GM23338 (cell line): ENCODE measurements around the gene EPHB2. TPM values are rescaled to one million over a fixed set of nuclear protein-coding genes. Genes with fewer than 3 reads are reported as not detected.
A peak's percentile ranks its signal among the peaks of the same experiment; 100 is the strongest.
"Not testable (repeated sequence)": the region's sequence is repeated elsewhere in the genome, so short reads cannot be mapped to it uniquely, and the experiment has no call there.

Experiments
- ATAC-seq: fragments of 200-7000 bp; cut with Tn5 transposase; 3 replicates; pipeline ENCODE4 v1.9.1; 2020
- DNase-seq: peaks from one replicate; pipeline ENCODE4 v3.0.0-alpha.2; 2015; ENCODE audit warnings: low spot score
- H2AFZ ChIP-seq: fragments of 200-600 bp; sonication (generic); 2 replicates; pipeline ENCODE4 v1.8.0; 2016; ENCODE audit warnings: antibody characterized with exemption, mild to moderate bottlenecking, moderate library complexity
- H3F3A ChIP-seq: fragments of 200-600 bp; sonication (generic); replicated peaks from 2 replicates; pipeline ENCODE4 v1.8.0; 2017; ENCODE audit warnings: antibody characterized with exemption, mixed run types, low read depth
- H3K27ac ChIP-seq: fragments of 200-600 bp; sonication (generic); 2 replicates; pipeline ENCODE4 v1.6.1; 2016; ENCODE audit warnings: low read depth
- H3K27me3 ChIP-seq: fragments of 200-600 bp; sonication (generic); 2 replicates; pipeline ENCODE4 v1.8.0; 2016; ENCODE audit warnings: mild to moderate bottlenecking, mixed run types, moderate library complexity; ENCODE audit not compliant: insufficient read depth
- H3K36me3 ChIP-seq: fragments of 200-600 bp; sonication (generic); 2 replicates; pipeline ENCODE4 v1.8.0; 2016; ENCODE audit warnings: mild to moderate bottlenecking; ENCODE audit not compliant: insufficient read depth
- H3K4me1 ChIP-seq: fragments of 200-600 bp; sonication (generic); 2 replicates; pipeline ENCODE4 v1.8.0; 2016; ENCODE audit warnings: mild to moderate bottlenecking, moderate library complexity; ENCODE audit not compliant: insufficient read depth
- H3K4me2 ChIP-seq: fragments of 200-600 bp; sonication (generic); 2 replicates; pipeline ENCODE4 v1.7.1; 2017; ENCODE audit warnings: mixed run types
- H3K4me3 ChIP-seq: fragments of 200-600 bp; sonication (generic); 2 replicates; pipeline ENCODE4 v1.6.1; 2016; ENCODE audit warnings: mixed run types
- H3K79me2 ChIP-seq: fragments of 200-600 bp; sonication (generic); replicated peaks from 2 replicates; pipeline ENCODE4 v1.8.0; 2017; ENCODE audit warnings: mild to moderate bottlenecking; ENCODE audit not compliant: insufficient read depth
- H3K9me2 ChIP-seq: fragments of 200-600 bp; sonication (generic); 2 replicates; pipeline ENCODE4 v1.8.0; 2017; ENCODE audit not compliant: insufficient read depth
- H4K20me1 ChIP-seq: fragments of 200-600 bp; sonication (generic); replicated peaks from 2 replicates; pipeline ENCODE4 v1.8.0; 2017; ENCODE audit warnings: mild to moderate bottlenecking; ENCODE audit not compliant: insufficient read depth
- H3K27ac Mint-ChIP-seq: 2 replicates; pipeline ENCODE4 v1.8.0; 2020; ENCODE audit warnings: inconsistent platforms, mild to moderate bottlenecking, moderate library complexity, mixed read lengths
- H3K27me3 Mint-ChIP-seq: 3 replicates; pipeline ENCODE4 v1.8.0; 2022; ENCODE audit warnings: low read depth, mild to moderate bottlenecking, moderate library complexity, mixed read lengths, inconsistent platforms; ENCODE audit not compliant: insufficient read depth, poor library complexity
- H3K36me3 Mint-ChIP-seq: 3 replicates; pipeline ENCODE4 v1.8.0; 2021; ENCODE audit warnings: low read depth, mild to moderate bottlenecking, inconsistent platforms, moderate library complexity, mixed read lengths
- H3K4me1 Mint-ChIP-seq: 3 replicates; pipeline ENCODE4 v1.8.0; 2020; ENCODE audit warnings: mild to moderate bottlenecking, inconsistent platforms, mixed read lengths
- H3K4me3 Mint-ChIP-seq: 3 replicates; pipeline ENCODE4 v1.8.0; 2021; ENCODE audit warnings: moderate library complexity, mild to moderate bottlenecking, inconsistent platforms, mixed read lengths
- H3K9me3 Mint-ChIP-seq: 3 replicates; pipeline ENCODE4 v1.8.0; 2020; ENCODE audit warnings: moderate library complexity, mild to moderate bottlenecking, inconsistent platforms, mixed read lengths
- CREB1 ChIP-seq: fragments of 250-450 bp; sonication (Bioruptor Pico); IDR thresholded peaks from 2 replicates; pipeline ENCODE4 v1.5.0; 2020; ENCODE audit warnings: low read depth, mild to moderate bottlenecking, moderate library complexity
- EZH2phosphoT487 ChIP-seq: fragments of 200-600 bp; sonication (generic); IDR thresholded peaks from one replicate; pipeline ENCODE4 v1.8.1; 2018; ENCODE audit warnings: antibody characterized with exemption; ENCODE audit not compliant: unreplicated experiment
- JUNB ChIP-seq: IDR thresholded peaks from one replicate; pipeline ENCODE4 v1.6.1; 2016; ENCODE audit warnings: antibody characterized with exemption; ENCODE audit not compliant: unreplicated experiment
- STAT1 ChIP-seq: IDR thresholded peaks from one replicate; pipeline ENCODE4 v1.6.1; 2016; ENCODE audit warnings: antibody characterized with exemption; ENCODE audit not compliant: unreplicated experiment
- ZNF114 ChIP-seq: fragments of 250-450 bp; sonication (Bioruptor Pico); IDR thresholded peaks from 2 replicates; pipeline ENCODE4 v1.5.0; 2020; ENCODE audit warnings: mild to moderate bottlenecking, moderate library complexity
- polyA plus RNA-seq: library from polyadenylated mRNA; unstranded; fragments of >200 nt; fragmentation: Nextera tagmentation; extraction: Ambion mirVana; gene quantifications from 2 replicates; pipeline ENCODE4 v1.2.1, GENCODE V29; 2016
- total RNA-seq: library from RNA; depleted of rRNA; stranded (reverse); fragments of >200 nt; shearing (Covaris generic); gene quantifications from 2 replicates; pipeline ENCODE4 v1.2.3, GENCODE V29; 2014
- TF ChIP-seq, protein P1 (sequence below): IDR thresholded peaks from 2 replicates; pipeline ENCODE4 v1.6.1; 2016; ENCODE audit warnings: antibody characterized with exemption

Gene EPHB2
- total and polyA plus RNA-seq, 2 experiments from 2014 or later: 4.1 to 20.1 TPM

DNA sequence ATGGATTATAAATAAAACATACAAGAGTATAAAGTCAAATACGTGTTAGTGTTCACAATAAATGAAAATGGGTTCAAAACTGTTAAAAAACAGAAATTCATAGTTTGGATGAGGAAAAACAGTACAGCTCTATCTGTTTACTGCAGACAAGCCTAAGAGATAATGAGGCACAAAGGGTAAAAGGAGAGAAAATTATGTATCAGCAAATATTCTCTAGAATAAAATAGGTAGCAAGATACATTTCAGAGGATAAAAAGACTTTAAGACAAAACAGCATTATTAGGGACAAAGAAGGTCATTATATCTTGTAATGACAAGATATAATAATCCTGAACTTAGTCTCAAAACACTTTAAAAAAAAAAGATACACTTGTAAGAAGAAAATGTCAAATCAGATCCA, 123.1 kb downstream of the EPHB2 start:
- no peaks in the 10 kb centered on the region for H3K36me3 ChIP-seq
- H3F3A ChIP-seq: no peaks in the 10 kb centered on the region
- H2AFZ ChIP-seq: no peak overlapping the region
- DNase-seq (no peak), ATAC-seq (no peak)
- H3K79me2 ChIP-seq: no peaks in the 10 kb centered on the region
- H3K4me1 ChIP-seq: 0 out of 2 replicates have a peak, but pooled peaks cover 8% of the 10 kb centered on the region
- no peaks in the 10 kb centered on the region; the same call in 1 of the 2 replicates for H4K20me1 ChIP-seq
- Mint-ChIP-seq H3K4me3 (no peak overlapping the region), H3K27me3 (peaks cover 9% of the 10 kb centered on the region), H3K36me3 (no peaks in the 10 kb centered on the region), H3K9me3 (no peaks in the 10 kb centered on the region), H3K27ac (no peak overlapping the region), H3K4me1 (peaks cover 22% of the 10 kb centered on the region)
- H3K27ac ChIP-seq: no peak overlapping the region
- H3K4me3 ChIP-seq: no peak overlapping the region
- no peaks in the 10 kb centered on the region for H3K9me2 ChIP-seq
- no peaks in the 10 kb centered on the region for H3K27me3 ChIP-seq
- no peak for TF ChIP-seq CREB1 (CRISPR knock-in tag)
- no peak for TF ChIP-seq EZH2phosphoT487
- H3K4me2 ChIP-seq: no peak overlapping the region

DNA sequence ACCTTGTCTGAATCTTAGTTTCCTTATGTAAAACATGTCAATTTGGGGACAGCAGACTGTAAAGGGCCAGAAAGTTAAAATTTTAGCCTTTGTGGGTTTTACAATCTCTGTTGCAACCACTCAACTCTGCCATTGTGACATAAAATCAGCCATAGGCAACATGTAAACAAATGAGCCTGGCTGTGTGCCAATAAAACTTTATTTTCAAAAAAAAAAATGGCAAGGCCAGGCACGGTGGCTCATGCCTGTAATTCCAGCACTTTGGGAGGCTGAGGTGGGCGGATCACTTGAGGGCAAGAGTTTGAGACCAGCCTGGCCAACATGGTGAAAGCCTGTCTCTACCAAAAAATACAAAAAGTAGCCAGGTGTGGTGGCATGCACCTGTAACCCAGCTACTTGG, 123.8 kb downstream of the EPHB2 start:
- H3K4me1 Mint-ChIP-seq: peaks cover 17% of the 10 kb centered on the region
- not testable (repeated sequence) for H3F3A ChIP-seq, H3K4me3 Mint-ChIP-seq, H3K27ac Mint-ChIP-seq, DNase-seq, H2AFZ ChIP-seq, H3K36me3 ChIP-seq, H3K4me3 ChIP-seq, H3K27me3 Mint-ChIP-seq, H4K20me1 ChIP-seq, H3K27me3 ChIP-seq, H3K9me3 Mint-ChIP-seq, H3K27ac ChIP-seq, ATAC-seq, H3K79me2 ChIP-seq, H3K9me2 ChIP-seq, H3K4me1 ChIP-seq, H3K4me2 ChIP-seq, H3K36me3 Mint-ChIP-seq

DNA sequence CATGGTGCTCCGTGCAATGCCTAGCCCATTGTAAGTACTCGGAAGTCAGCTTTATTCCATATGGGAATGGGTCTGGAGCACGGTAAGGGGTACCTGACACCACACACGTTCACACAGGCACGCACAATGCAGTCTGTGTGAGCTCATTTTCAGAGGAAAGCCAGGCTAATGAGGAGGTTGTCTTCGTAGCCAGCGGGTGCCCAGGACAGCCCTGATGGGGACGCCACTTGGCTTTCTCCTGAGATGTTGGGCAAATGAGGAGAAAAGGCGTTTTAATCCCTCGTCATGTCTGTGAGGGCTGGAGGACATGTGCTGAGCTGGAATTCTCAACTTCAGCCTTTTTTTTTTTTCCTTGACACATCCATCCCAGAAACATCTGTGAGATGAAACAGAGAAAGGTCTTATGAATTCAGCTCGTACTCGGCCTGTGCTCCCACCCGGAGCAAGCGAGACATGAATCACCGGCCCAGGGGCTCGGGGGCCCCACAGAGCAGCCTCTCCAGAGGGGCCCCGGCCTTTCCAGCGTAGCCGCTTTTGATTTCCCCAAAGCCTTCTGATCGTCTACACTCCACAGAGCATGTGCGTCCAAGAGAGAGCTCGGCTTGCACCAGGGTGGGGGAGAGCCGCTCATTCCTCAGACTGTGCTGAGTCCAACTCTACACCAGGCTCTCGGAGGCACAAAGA, 125.1 kb downstream of the EPHB2 start:
- Histone ChIP-seq H3K4me1 (no peaks in the 10 kb centered on the region), H2AFZ (0 out of 2 replicates have a peak overlapping the region, but pooled peaks have one; percentile 23), H3K27me3 (no peaks in the 10 kb centered on the region), H3F3A (no peaks in the 10 kb centered on the region), H3K36me3 (no peaks in the 10 kb centered on the region), H3K27ac (no peak overlapping the region), H3K4me2 (no peak overlapping the region), H3K79me2 (no peaks in the 10 kb centered on the region), H4K20me1 (no peaks in the 10 kb centered on the region; the same call in 1 of the 2 replicates), H3K9me2 (no peaks in the 10 kb centered on the region), H3K4me3 (no peak overlapping the region)
- Mint-ChIP-seq H3K4me1 (peaks cover 12% of the 10 kb centered on the region), H3K27ac (no peak overlapping the region; the same call in 1 of the 2 replicates), H3K27me3 (peaks cover 3% of the 10 kb centered on the region), H3K36me3 (no peaks in the 10 kb centered on the region), H3K9me3 (no peaks in the 10 kb centered on the region), H3K4me3 (no peak overlapping the region)
- TF ChIP-seq STAT1: no peak
- TF ChIP-seq, protein P1, sequence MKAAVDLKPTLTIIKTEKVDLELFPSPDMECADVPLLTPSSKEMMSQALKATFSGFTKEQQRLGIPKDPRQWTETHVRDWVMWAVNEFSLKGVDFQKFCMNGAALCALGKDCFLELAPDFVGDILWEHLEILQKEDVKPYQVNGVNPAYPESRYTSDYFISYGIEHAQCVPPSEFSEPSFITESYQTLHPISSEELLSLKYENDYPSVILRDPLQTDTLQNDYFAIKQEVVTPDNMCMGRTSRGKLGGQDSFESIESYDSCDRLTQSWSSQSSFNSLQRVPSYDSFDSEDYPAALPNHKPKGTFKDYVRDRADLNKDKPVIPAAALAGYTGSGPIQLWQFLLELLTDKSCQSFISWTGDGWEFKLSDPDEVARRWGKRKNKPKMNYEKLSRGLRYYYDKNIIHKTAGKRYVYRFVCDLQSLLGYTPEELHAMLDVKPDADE: no peak
- TF ChIP-seq ZNF114 (CRISPR knock-in tag): no peak
- TF ChIP-seq JUNB: no peak
- DNase-seq (no peak), ATAC-seq (no peak)
